ENCODE measurements around the gene RSPO1.

RSPO1 gene

GRCh38 chr1:37672136-37672870, 37.6 kb upstream of the RSPO1 start:
- FAIRE-seq, result no peak
- DNase-seq (ENCODE audit: insufficient read length, low spot score), result no peak
- TF ChIP-seq POLR2AphosphoS5 (IDR thresholded peaks at IDR 0.05; ENCODE audit: low read depth, low read length), result no peak
- TF ChIP-seq SPI1 (IDR thresholded peaks at IDR 0.05; ENCODE audit: low read depth, low read length), result no peak
- no peak for TF ChIP-seq TAF1 (IDR thresholded peaks at IDR 0.05; ENCODE audit: low read depth, low read length)
- TF ChIP-seq POU2F2 (IDR thresholded peaks at IDR 0.05; ENCODE audit: low read depth, low read length), result no peak
- no peak for TF ChIP-seq PAX5 (IDR thresholded peaks at IDR 0.05; ENCODE audit: insufficient read depth, low read length, severe bottlenecking)
- no peak for TF ChIP-seq POLR2A (IDR thresholded peaks at IDR 0.05; ENCODE audit: low read depth, low read length)

- no peak for DNase-seq (ENCODE audit: insufficient read length, low spot score)
- TF ChIP-seq SPI1 (IDR thresholded peaks at IDR 0.05; ENCODE audit: low read depth, low read length), result no peak
- no peak for TF ChIP-seq POU2F2 (IDR thresholded peaks at IDR 0.05; ENCODE audit: low read depth, low read length)
- TF ChIP-seq POLR2AphosphoS5 (IDR thresholded peaks at IDR 0.05; ENCODE audit: low read depth, low read length), result no peak
- TF ChIP-seq PAX5 (IDR thresholded peaks at IDR 0.05; ENCODE audit: insufficient read depth, low read length, severe bottlenecking), result no peak
- no peak for TF ChIP-seq TAF1 (IDR thresholded peaks at IDR 0.05; ENCODE audit: low read depth, low read length)
- TF ChIP-seq POLR2A (IDR thresholded peaks at IDR 0.05; ENCODE audit: low read depth, low read length), result no peak
- no peak for FAIRE-seq
These were observed 36.6 kb upstream of the RSPO1 start for GRCh38 chr1:37671261-37671660.

DNA sequence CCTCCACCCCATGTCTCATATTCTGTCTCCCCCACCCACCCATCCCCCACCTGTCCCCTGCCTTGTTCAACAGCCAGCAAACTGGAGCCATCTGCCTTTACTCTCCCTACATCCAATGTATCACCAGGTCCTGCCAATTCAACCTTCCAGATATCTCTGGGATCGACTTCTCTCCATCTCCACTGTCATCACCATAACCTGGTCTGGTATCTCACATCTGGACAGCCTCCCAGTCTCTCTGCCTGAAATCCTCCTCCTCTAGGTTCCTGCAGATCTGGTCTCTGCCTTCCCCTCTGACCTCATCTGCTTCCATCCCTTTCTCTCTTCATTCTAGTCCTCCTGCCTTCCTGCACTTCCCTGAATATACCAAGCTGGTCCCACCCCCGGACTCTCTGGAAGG, 35.4 kb upstream of the RSPO1 start:
- FAIRE-seq (no peak), DNase-seq (ENCODE audit: insufficient read length, low spot score) (no peak)
- no peak for TF ChIP-seq SPI1 (IDR thresholded peaks at IDR 0.05; ENCODE audit: low read depth, low read length)

DNA sequence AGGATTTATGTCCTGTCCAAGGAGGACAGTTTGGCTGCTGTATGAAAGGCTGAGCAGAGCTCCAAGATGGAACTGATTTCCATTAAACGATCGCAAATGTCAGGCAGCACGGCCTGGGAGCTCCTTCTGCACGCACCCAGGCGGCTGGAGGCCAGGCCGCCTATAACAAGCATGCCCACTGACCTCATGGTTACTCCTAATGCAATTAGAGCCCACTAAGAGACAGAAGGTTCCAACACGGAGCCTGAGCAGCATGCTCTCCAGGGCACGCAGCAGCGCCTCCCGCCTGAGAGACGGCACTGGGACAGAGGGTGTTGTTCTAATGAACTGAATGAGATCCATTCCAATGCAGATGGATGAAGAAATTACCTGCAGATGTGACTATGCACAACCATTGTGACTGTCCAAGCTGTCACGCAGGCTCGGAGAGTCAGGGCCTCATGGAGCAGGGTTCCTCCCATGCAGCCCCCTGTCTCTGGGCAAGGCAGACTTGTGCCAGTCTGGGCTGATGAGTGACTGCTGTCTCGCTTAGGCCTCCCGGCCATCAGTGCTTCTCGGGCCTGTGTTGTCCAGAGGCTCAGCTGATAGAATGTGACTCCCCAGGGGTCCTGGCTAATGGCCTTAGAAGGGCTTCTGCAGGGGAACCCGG, 32.5 kb upstream of the RSPO1 start:
- TF ChIP-seq TAF1 (IDR thresholded peaks at IDR 0.05; ENCODE audit: low read depth, low read length), result no peak
- TF ChIP-seq POLR2AphosphoS5 (IDR thresholded peaks at IDR 0.05; ENCODE audit: low read depth, low read length), result no peak
- no peak for TF ChIP-seq SPI1 (IDR thresholded peaks at IDR 0.05; ENCODE audit: low read depth, low read length)
- no peak for TF ChIP-seq POLR2A (IDR thresholded peaks at IDR 0.05; ENCODE audit: low read depth, low read length)
- TF ChIP-seq POU2F2 (IDR thresholded peaks at IDR 0.05; ENCODE audit: low read depth, low read length), result no peak
- no peak for TF ChIP-seq PAX5 (IDR thresholded peaks at IDR 0.05; ENCODE audit: insufficient read depth, low read length, severe bottlenecking)
- no peak for FAIRE-seq
- no peak for DNase-seq (ENCODE audit: insufficient read length, low spot score)

DNA sequence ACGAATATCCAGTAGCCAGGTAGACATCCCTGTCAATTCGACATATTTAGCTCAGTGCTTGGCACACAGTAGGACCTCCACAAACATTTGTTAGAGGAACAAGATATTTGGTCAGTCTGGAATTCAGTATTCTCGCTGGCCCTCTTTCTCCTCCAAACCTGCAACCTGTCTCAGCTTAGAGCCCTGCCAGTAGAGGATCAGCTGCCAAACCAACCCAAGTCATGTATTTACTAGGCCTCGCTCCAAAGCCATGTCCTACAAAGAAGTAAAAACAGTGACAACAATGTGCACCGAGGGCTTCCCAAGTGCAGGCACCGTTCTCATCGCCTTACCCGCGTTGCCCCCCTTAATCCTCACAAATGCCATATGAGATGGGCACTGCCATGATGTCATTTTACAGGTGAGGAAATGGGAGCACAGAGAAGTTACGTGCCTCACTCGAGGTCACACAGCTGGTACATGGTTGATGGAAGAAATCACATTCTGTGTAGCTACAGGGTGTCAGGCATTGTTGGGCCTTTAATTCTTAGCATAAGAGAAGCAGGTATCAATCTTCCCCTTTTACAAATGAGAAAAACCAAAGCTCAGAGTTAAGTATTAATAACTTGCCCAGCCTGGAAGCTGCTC, 31.7 kb upstream of the RSPO1 start:
- FAIRE-seq (peak; percentile 61), DNase-seq (ENCODE audit: insufficient read length, low spot score) (no peak)
- TF ChIP-seq POLR2A (IDR thresholded peaks at IDR 0.05; ENCODE audit: low read depth, low read length) (no peak), POU2F2 (IDR thresholded peaks at IDR 0.05; ENCODE audit: low read depth, low read length) (no peak), TAF1 (IDR thresholded peaks at IDR 0.05; ENCODE audit: low read depth, low read length) (no peak), SPI1 (IDR thresholded peaks at IDR 0.05; ENCODE audit: low read depth, low read length) (no peak), POLR2AphosphoS5 (IDR thresholded peaks at IDR 0.05; ENCODE audit: low read depth, low read length) (no peak), PAX5 (IDR thresholded peaks at IDR 0.05; ENCODE audit: insufficient read depth, low read length, severe bottlenecking) (no peak)

DNA sequence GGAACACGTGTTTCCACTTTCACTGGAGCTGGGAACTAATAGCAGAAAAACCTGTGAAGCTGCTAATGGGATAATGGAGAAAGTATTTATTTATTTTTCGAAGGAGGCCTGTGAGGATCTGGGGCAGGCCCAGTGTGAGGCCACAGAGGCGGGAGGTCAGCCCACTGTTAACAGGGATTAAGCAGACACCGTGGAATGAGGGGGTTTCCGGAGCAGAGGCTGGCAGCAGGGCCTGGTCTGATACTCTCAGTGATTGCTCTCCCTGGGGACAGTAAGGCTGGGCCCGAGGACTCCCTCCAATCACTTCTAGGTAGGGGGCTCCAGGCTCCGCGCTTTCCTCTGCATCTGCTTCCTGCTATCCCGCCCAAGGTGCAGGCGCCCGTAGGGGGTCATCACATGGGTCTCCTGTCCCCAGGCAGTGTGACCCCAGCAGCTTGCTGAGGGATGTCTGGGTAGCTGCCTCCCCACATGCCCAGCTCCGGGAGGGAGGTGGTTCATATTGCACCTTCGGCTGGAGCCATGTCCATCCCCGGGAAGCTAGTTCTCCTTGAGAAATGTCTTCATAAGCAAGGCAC, 28.8 kb upstream of the RSPO1 start:
- FAIRE-seq, result no peak
- TF ChIP-seq POU2F2 (IDR thresholded peaks at IDR 0.05; ENCODE audit: low read depth, low read length) (no peak), POLR2A (IDR thresholded peaks at IDR 0.05; ENCODE audit: low read depth, low read length) (no peak), POLR2AphosphoS5 (IDR thresholded peaks at IDR 0.05; ENCODE audit: low read depth, low read length) (no peak), SPI1 (IDR thresholded peaks at IDR 0.05; ENCODE audit: low read depth, low read length) (no peak), PAX5 (IDR thresholded peaks at IDR 0.05; ENCODE audit: insufficient read depth, low read length, severe bottlenecking) (no peak), TAF1 (IDR thresholded peaks at IDR 0.05; ENCODE audit: low read depth, low read length) (no peak)
- DNase-seq (ENCODE audit: insufficient read length, low spot score), result no peak

- FAIRE-seq (no peak), DNase-seq (ENCODE audit: insufficient read length, low spot score) (no peak)
- TF ChIP-seq SPI1 (IDR thresholded peaks at IDR 0.05; ENCODE audit: low read depth, low read length), result peak; percentile 15; the same call in 1 of the 2 replicates
- no peak for TF ChIP-seq TAF1 (IDR thresholded peaks at IDR 0.05; ENCODE audit: low read depth, low read length)
These were observed 27.5 kb upstream of the RSPO1 start for GRCh38 chr1:37662031-37662755.

DNA sequence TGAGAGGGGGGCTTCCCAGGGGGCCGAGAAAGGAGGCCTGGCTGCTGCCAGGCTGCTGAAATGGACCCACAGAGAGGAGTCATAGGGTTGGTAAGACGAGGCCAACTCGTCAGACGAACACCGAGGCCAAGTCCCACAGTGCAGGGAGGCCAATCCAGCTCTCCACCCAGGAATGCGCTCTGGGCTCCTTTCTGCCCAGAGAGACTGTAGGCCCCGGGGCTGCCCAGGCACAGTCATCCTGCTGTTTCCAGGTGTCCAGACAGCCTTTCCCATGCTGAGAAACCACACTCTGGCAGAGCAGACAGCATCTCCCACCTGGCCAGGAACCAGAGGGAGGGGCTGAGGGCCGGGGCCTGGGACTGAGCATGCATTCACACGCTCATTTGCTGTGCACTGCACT, 26.7 kb upstream of the RSPO1 start:
- no peak for FAIRE-seq
- no peak for DNase-seq (ENCODE audit: insufficient read length, low spot score)

GRCh38 chr1:37660664-37661063, 26.0 kb upstream of the RSPO1 start:
- DNase-seq (ENCODE audit: insufficient read length, low spot score) (no peak), FAIRE-seq (no peak)
- TF ChIP-seq POLR2AphosphoS5 (IDR thresholded peaks at IDR 0.05; ENCODE audit: low read depth, low read length) (no peak), TAF1 (IDR thresholded peaks at IDR 0.05; ENCODE audit: low read depth, low read length) (no peak), POLR2A (IDR thresholded peaks at IDR 0.05; ENCODE audit: low read depth, low read length) (no peak), PAX5 (IDR thresholded peaks at IDR 0.05; ENCODE audit: insufficient read depth, low read length, severe bottlenecking) (no peak), POU2F2 (IDR thresholded peaks at IDR 0.05; ENCODE audit: low read depth, low read length) (no peak), SPI1 (IDR thresholded peaks at IDR 0.05; ENCODE audit: low read depth, low read length) (no peak)

More for the DNA sequence above, 26.7 kb upstream of the RSPO1 start:
- TF ChIP-seq POLR2A (IDR thresholded peaks at IDR 0.05; ENCODE audit: low read depth, low read length), result no peak
- TF ChIP-seq SPI1 (IDR thresholded peaks at IDR 0.05; ENCODE audit: low read depth, low read length), result no peak
- TF ChIP-seq POU2F2 (IDR thresholded peaks at IDR 0.05; ENCODE audit: low read depth, low read length), result no peak
- no peak for TF ChIP-seq POLR2AphosphoS5 (IDR thresholded peaks at IDR 0.05; ENCODE audit: low read depth, low read length)
- TF ChIP-seq PAX5 (IDR thresholded peaks at IDR 0.05; ENCODE audit: insufficient read depth, low read length, severe bottlenecking), result no peak
- TF ChIP-seq TAF1 (IDR thresholded peaks at IDR 0.05; ENCODE audit: low read depth, low read length), result no peak

Measured in GM12891 (cell line).